RPMI8226 (cell line): ENCODE data around the gene STK32A.
A peak's percentile ranks its signal among the peaks of the same experiment; 100 is the strongest.
"Not testable (repeated sequence)": the region's sequence is repeated elsewhere in the genome, so short reads cannot be mapped to it uniquely, and the experiment has no call there.

Experiments used
- DNase-seq: peaks from one replicate; pipeline ENCODE4 v3.0.0-alpha.2; 2015

Gene STK32A

GRCh38 chr5:147234825-147235635 lies at the start of gene STK32A:
Gene STK32A, plus strand, starts transcription at chr5:147235026. Its CDS starts 4,609 bp downstream, at chr5:147239635.
- no peak for DNase-seq

GRCh38 chr5:147187099-147187540 lies 47.7 kb upstream of the STK32A start:
- DNase-seq: no peak

GRCh38 chr5:147188200-147189108 lies 46.4 kb upstream of the STK32A start:
- peak; percentile 66 for DNase-seq

GRCh38 chr5:147189109-147189424 lies 45.8 kb upstream of the STK32A start:
- no peak for DNase-seq

GRCh38 chr5:147190331-147190730 lies 44.5 kb upstream of the STK32A start:
- no peak for DNase-seq

- DNase-seq: no peak
Observed at GRCh38 chr5:147193123-147193522, 41.7 kb upstream of the STK32A start.

- DNase-seq: no peak
Observed at GRCh38 chr5:147200004-147200403, 34.8 kb upstream of the STK32A start.

GRCh38 chr5:147203213-147203612 lies 31.6 kb upstream of the STK32A start:
- DNase-seq: no peak

GRCh38 chr5:147204576-147204975 lies 30.2 kb upstream of the STK32A start:
- no peak for DNase-seq

GRCh38 chr5:147208134-147208533 lies 26.7 kb upstream of the STK32A start:
- no peak for DNase-seq

- DNase-seq: peak; percentile 36
Observed at GRCh38 chr5:147216552-147217154, 18.2 kb upstream of the STK32A start.

GRCh38 chr5:147223343-147223742 lies 11.5 kb upstream of the STK32A start:
- no peak for DNase-seq

- DNase-seq: peak; percentile 32
Observed at GRCh38 chr5:147223948-147224791, 10.7 kb upstream of the STK32A start.

GRCh38 chr5:147225938-147226337 lies 8.9 kb upstream of the STK32A start:
- DNase-seq: no peak

GRCh38 chr5:147226512-147226911 lies 8.3 kb upstream of the STK32A start:
- no peak for DNase-seq

- no peak for DNase-seq
Observed at GRCh38 chr5:147234239-147234824, 494 bp upstream of the STK32A start.

- DNase-seq: no peak
Observed at GRCh38 chr5:147240266-147240985, 5.6 kb downstream of the STK32A start.

- DNase-seq: not testable (repeated sequence)
Observed at GRCh38 chr5:147243238-147243637, 8.4 kb downstream of the STK32A start.

GRCh38 chr5:147245381-147246165 lies 10.7 kb downstream of the STK32A start:
- DNase-seq: no peak

GRCh38 chr5:147248561-147248960 lies 13.7 kb downstream of the STK32A start:
- no peak for DNase-seq

GRCh38 chr5:147259837-147260236 lies 25.0 kb downstream of the STK32A start:
- no peak for DNase-seq
